ENCODE results near the gene TPCN2.

Gene TPCN2

GRCh38 chr11:69114811-69115523 is 66.2 kb downstream of the TPCN2 start:
- DNase-seq: no peak

- no peak for DNase-seq
These were observed 67.1 kb downstream of the TPCN2 start for GRCh38 chr11:69115586-69116560.

- DNase-seq: no peak
These were observed 67.9 kb downstream of the TPCN2 start for GRCh38 chr11:69116671-69117070.

- DNase-seq: no peak
These were observed 70.5 kb downstream of the TPCN2 start for GRCh38 chr11:69119190-69119589.

- DNase-seq: no peak
These were observed 71.6 kb downstream of the TPCN2 start for GRCh38 chr11:69120096-69120875.

- no peak for DNase-seq
These were observed 72.3 kb downstream of the TPCN2 start for GRCh38 chr11:69121021-69121420.

- DNase-seq: no peak
These were observed 73.0 kb downstream of the TPCN2 start for GRCh38 chr11:69121621-69122325.

- no peak for DNase-seq
These were observed 73.5 kb downstream of the TPCN2 start for GRCh38 chr11:69122326-69122629.

- DNase-seq: peak; percentile 96
These were observed 74.1 kb downstream of the TPCN2 start for GRCh38 chr11:69122630-69123431.

GRCh38 chr11:69123593-69124545 is 75.1 kb downstream of the TPCN2 start:
- no peak for DNase-seq

- no peak for DNase-seq
These were observed 77.1 kb downstream of the TPCN2 start for GRCh38 chr11:69125861-69126260.

- DNase-seq: no peak
These were observed 77.6 kb downstream of the TPCN2 start for GRCh38 chr11:69126286-69126685.

- peak; percentile 81 for DNase-seq
These were observed 78.5 kb downstream of the TPCN2 start for GRCh38 chr11:69127081-69127850.

GRCh38 chr11:69127884-69128283 is 79.2 kb downstream of the TPCN2 start:
- no peak for DNase-seq

- no peak for DNase-seq
These were observed 80.3 kb downstream of the TPCN2 start for GRCh38 chr11:69129053-69129452.

GRCh38 chr11:69129647-69130046 is 80.9 kb downstream of the TPCN2 start:
- DNase-seq: no peak

- no peak for DNase-seq
These were observed 81.9 kb downstream of the TPCN2 start for GRCh38 chr11:69130654-69131053.

GRCh38 chr11:69131121-69131566 is 82.4 kb downstream of the TPCN2 start:
- no peak for DNase-seq

GRCh38 chr11:69131644-69132300 is 83.0 kb downstream of the TPCN2 start:
- peak; percentile 84 for DNase-seq

Measured in NCI-H226 (cell line).